Astrocyte of the spinal cord (primary cell): Measurements from ENCODE around the gene PAQR5.

Experiments used
- DNase-seq: peaks from one replicate; pipeline ENCODE4 v3.0.0; 2011; ENCODE audit warnings: low read depth, low spot score
- H3K4me3 ChIP-seq: 2 replicates; pipeline ENCODE4 v1.5.1; 2011; ENCODE audit warnings: low read depth, mild to moderate bottlenecking, low read length, moderate library complexity
- in situ Hi-C: cut with HindIII; loops from 2 replicates; pipeline ENCODE4 v1.10.0; 2017; ENCODE audit warnings: low sequenced_read_pairs
- TF ChIP-seq, protein P1 (sequence below): IDR thresholded peaks from 2 replicates; pipeline ENCODE4 v1.5.1; 2012; ENCODE audit warnings: low read depth, mild to moderate bottlenecking, low read length, inconsistent platforms

Gene PAQR5

DNA sequence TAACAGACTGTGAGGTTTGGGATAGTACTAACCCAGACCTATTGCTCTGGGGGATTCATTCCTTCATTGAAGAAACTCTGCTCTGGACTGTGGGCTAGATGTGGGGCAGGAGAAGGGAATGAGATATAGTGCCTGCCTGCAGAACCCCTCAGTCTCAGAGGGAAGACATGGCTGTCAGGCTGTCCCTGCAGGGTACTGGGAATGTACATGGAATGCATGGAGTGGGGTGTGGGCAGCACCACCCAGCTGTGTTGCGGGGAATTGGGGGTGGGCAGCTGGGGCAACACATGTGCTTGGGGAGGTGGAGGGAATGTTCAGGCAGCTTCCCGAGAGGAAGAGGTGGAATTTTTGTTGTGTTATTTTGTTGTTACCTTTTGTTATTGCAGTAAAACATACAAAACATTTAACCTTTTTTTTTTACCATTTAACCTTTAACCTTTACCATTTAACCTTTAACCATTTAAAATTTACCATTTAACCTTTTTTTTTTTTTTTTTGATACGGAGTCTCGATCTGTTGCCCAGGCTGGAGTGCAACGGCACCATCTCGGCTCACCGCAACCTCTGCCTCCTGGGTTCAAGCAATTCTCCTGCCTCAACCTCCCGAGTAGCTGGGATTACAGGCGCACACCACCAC, 7.3 kb downstream of the PAQR5 start:
- H3K4me3 ChIP-seq = no peak overlapping the region
- TF ChIP-seq, protein P1, sequence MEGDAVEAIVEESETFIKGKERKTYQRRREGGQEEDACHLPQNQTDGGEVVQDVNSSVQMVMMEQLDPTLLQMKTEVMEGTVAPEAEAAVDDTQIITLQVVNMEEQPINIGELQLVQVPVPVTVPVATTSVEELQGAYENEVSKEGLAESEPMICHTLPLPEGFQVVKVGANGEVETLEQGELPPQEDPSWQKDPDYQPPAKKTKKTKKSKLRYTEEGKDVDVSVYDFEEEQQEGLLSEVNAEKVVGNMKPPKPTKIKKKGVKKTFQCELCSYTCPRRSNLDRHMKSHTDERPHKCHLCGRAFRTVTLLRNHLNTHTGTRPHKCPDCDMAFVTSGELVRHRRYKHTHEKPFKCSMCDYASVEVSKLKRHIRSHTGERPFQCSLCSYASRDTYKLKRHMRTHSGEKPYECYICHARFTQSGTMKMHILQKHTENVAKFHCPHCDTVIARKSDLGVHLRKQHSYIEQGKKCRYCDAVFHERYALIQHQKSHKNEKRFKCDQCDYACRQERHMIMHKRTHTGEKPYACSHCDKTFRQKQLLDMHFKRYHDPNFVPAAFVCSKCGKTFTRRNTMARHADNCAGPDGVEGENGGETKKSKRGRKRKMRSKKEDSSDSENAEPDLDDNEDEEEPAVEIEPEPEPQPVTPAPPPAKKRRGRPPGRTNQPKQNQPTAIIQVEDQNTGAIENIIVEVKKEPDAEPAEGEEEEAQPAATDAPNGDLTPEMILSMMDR = no peak
- in situ Hi-C loops = no loop called here
- no peak for DNase-seq

DNA sequence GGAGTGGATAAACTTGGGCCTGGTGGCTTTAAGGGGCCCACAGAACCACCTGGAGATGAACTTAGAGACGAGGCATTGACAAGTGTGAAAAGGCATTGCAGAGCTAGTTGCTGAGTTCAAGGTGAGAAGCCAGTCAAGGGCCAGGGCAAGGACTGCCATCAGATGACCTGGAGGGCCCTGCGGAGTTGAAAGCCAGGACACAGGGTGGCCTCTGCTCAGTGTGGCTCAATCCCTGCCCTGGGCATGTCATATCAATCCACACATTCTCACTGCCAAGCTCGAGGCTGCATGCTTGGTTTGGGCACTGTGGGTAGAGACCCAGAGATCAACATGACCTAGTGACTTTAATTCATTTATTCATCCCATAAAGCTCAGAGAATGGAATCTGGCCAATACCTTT, 9.2 kb downstream of the PAQR5 start:
- H3K4me3 ChIP-seq = no peak overlapping the region
- no peak for DNase-seq

DNA sequence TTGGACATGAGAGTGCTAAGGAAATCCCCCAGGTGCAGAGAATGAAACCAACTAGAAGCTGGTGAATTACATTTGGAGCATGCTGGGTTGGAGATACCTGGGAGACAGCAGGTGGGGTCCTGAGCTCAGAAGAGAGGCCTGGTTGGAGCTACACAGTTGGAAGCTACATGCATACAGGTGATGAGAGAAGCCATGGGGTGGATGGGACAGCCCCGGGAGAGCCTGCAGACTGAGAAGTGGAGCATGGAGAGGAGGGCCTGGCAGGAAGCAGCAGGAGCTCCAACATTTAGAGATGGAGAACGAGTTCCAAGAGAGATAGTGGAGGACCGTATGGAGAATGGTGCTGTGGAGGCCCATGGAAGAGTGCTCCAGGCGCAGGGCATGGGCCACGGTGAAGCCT, 10.2 kb downstream of the PAQR5 start:
- TF ChIP-seq, protein P1 = no peak
- no peak for DNase-seq
- in situ Hi-C loops = no loop called here
- no peak overlapping the region for H3K4me3 ChIP-seq

More for the DNA sequence above, 9.2 kb downstream of the PAQR5 start:
- TF ChIP-seq, protein P1 = no peak
- in situ Hi-C loops = no loop called here

DNA sequence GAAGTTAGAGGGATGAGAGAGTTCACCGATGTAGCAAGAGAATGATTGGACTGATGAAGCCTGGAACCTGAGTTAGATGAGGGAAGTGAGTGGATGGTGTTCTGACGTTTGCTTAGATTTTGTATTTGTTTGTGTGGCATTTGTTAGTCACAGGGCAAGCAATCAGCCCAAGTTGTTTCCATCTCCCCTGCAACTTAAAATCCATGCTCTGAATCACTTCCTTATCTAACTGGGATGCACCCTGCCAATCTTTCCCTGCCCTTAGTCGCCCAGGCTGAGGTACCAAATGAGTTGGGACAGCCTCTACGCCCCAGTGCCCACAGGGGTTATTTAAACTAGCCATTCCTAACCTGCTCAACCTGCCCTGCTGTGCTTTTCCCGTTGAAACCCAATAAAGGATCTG, 12.6 kb downstream of the PAQR5 start:
- DNase-seq = no peak
- in situ Hi-C loops = no loop called here
- no peak overlapping the region for H3K4me3 ChIP-seq
- TF ChIP-seq, protein P1 = no peak

DNA sequence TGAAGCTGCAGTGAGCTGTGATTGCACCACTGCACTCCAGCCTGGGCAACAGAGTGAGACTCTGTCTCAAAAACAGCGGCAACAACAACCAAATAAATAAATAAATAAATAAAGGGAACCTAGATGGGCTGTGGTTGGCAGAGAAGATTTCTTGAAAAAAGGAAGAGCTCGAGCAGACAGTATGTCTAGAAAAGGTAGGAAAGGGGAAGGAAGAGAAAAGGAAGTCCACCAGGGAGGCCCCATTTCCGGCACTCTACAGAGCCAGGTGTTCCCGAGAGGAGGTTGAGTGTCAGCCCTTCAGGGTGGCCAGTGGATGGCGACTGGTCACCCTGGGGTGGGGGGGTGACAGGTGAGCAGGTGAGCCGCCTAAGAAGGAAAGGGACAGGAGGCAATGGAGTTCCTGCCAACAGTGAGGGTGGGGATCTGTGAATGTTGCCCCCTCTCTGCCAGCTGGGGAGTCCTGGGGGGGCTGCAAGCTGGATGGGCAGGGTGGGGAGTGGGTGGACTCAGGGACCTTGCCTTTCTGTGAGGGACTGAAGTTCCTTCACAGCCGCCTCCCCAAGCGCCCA, 14.8 kb downstream of the PAQR5 start:
- no peak overlapping the region for H3K4me3 ChIP-seq
- TF ChIP-seq, protein P1 = no peak
- no peak for DNase-seq
- in situ Hi-C loops = no loop called here

DNA sequence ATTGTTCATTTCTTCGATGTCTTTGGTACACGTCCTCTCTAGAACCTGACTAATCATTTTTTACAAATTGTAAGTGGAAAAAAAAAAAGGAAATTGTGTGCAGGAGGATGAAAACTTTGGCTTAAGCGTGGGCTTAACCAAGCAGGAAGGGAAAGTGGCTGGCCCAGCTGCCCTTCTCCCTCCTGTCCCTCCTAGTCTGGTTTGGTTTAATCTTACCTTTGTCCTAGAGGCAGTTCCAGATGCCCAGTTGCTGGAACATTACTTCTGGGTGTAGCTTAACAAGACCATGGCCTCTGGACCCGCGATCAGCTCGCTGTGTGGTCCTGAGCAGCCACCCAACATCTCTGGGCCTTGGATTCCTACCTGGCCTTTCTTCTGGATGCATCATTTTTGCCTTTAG, 15.4 kb downstream of the PAQR5 start:
- TF ChIP-seq, protein P1 = no peak
- no peak overlapping the region for H3K4me3 ChIP-seq
- in situ Hi-C loops = no loop called here
- DNase-seq = no peak

DNA sequence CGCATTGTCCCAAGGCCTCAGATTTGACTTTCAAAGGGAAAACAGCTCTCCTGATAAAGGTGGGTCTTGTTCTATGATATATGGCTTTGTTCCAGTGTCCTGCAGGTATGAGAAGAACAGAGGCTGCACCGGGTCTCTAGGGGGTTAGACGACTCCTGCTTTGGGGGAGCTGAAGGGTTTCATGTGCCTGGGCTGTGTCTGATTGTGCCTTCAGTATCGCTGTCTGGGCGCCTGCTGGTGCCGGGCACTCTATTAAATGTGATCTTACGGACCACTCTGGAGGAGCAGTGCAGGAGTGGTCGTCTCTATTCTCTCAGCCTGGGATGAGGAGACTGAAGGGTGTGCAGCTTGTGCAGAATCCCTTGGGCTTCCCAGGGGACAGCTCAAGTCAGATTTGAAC, 16.0 kb downstream of the PAQR5 start:
- no peak overlapping the region for H3K4me3 ChIP-seq
- in situ Hi-C loops = no loop called here
- TF ChIP-seq, protein P1 = no peak
- no peak for DNase-seq
